K562 (cell line): ENCODE data around the gene MYCL. TPM values are rescaled to one million over a fixed set of nuclear protein-coding genes. Genes with fewer than 3 reads are reported as not detected.

Experiments used
- ARHGAP35 ChIP-seq: fragments of 450-650 bp; IDR thresholded peaks from 2 replicates; pipeline ENCODE4 v1.6.1; 2018; ENCODE audit not compliant: partially characterized antibody
- CREM ChIP-seq: IDR thresholded peaks from 2 replicates; pipeline ENCODE4 v1.6.1; 2014; ENCODE audit warnings: antibody characterized with exemption, low read depth
- CUX1 ChIP-seq: fragments of 200-800 bp; sonication (Bioruptor generic); IDR thresholded peaks from 2 replicates; pipeline ENCODE4 v1.6.1; 2016; ENCODE audit warnings: missing genetic modification characterization, missing compliant biosample characterization
- ELF2 ChIP-seq: fragments of 250-450 bp; sonication (Bioruptor Pico); IDR thresholded peaks from 2 replicates; pipeline ENCODE4 v1.5.0; 2021; ENCODE audit warnings: mild to moderate bottlenecking
- ETV5 ChIP-seq: sonication (generic); formaldehyde crosslinking; IDR thresholded peaks from 2 replicates; pipeline ENCODE4 v1.4.0; 2020; ENCODE audit warnings: low read depth, mild to moderate bottlenecking, missing genetic modification reagents
- HOXB6 ChIP-seq: fragments of 250-450 bp; sonication (Bioruptor Pico); IDR thresholded peaks from 2 replicates; pipeline ENCODE4 v1.5.1; 2022; ENCODE audit warnings: mild to moderate bottlenecking, borderline replicate concordance
- ILK ChIP-seq: fragments of 450-650 bp; IDR thresholded peaks from 2 replicates; pipeline ENCODE4 v1.6.1; 2016; ENCODE audit warnings: missing genetic modification characterization, low read depth, mild to moderate bottlenecking, missing compliant biosample characterization, moderate library complexity, borderline replicate concordance
- NFRKB ChIP-seq: fragments of 450-650 bp; IDR thresholded peaks from 2 replicates; pipeline ENCODE4 v1.6.1; 2016; ENCODE audit warnings: low read depth
- POLR2A ChIP-seq: fragments of 450-650 bp; conservative IDR thresholded peaks from 2 replicates; pipeline ENCODE4 v1.6.1; 2016
- TFAM ChIP-seq: fragments of 250-450 bp; sonication (Bioruptor Pico); conservative IDR thresholded peaks from 2 replicates; pipeline ENCODE4 v1.5.0; 2021; ENCODE audit warnings: mild to moderate bottlenecking, moderate library complexity
- THRAP3 ChIP-seq: fragments of 450-650 bp; IDR thresholded peaks from 2 replicates; pipeline ENCODE4 v1.6.1; 2016; ENCODE audit warnings: mild to moderate bottlenecking, inconsistent platforms, borderline replicate concordance
- ZNF12 ChIP-seq: sonication (generic); formaldehyde crosslinking; IDR thresholded peaks from 2 replicates; pipeline ENCODE4 v1.4.0; 2020; ENCODE audit warnings: mild to moderate bottlenecking, missing genetic modification reagents
- polyA plus RNA-seq, 8 experiments: library from polyadenylated mRNA; depleted of rRNA in 4 of 8; stranded (reverse) in 5 of 8; unstranded in 3 of 8; fragments of >200 nt; fragmentation: Nextera tagmentation in 2 of 8; fragmentation: Illumina TruSeq in 1 of 8; extraction: Ambion mirVana in 2 of 8; extraction: Trizol in 1 of 8; gene quantifications; 2 replicates each; pipeline versions ENCODE4 v1.2.1 to v1.2.3, GENCODE V29; 2011 to 2014; ENCODE audit warnings: inconsistent platforms in 1 of 8, missing spikeins in 1 of 8
- total RNA-seq, 7 experiments: library from RNA; depleted of rRNA in 6 of 7; stranded (reverse); fragments of >200 nt in 6 of 7; fragmentation: Illumina TruSeq in 2 of 7; extraction: Trizol in 2 of 7; gene quantifications; 2 replicates each; pipeline versions ENCODE4 v1.2.1 to v1.2.3, GENCODE V29; 2011 to 2021; ENCODE audit warnings: low replicate concordance in 1 of 7
- TF ChIP-seq, protein P1 (sequence below): sonication (generic); formaldehyde crosslinking; IDR thresholded peaks from 2 replicates; pipeline ENCODE4 v1.8.0; 2023; ENCODE audit warnings: mild to moderate bottlenecking, missing genetic modification reagents
- TF ChIP-seq, protein P2 (sequence below): fragments of 450-650 bp; IDR thresholded peaks from 2 replicates; pipeline ENCODE4 v1.6.1; 2017; ENCODE audit warnings: antibody characterized with exemption
- TF ChIP-seq, protein P3 (sequence below): fragments of 250-450 bp; sonication (Bioruptor Pico); IDR thresholded peaks from 2 replicates; pipeline ENCODE4 v1.4.0; 2020; ENCODE audit warnings: mild to moderate bottlenecking, moderate library complexity, borderline replicate concordance

Gene MYCL
- total and polyA plus RNA-seq, 9 of the 15 experiments (the other 6 are each of a cell fraction or from before 2014, with no cell fraction given) = 3.5 to 22.0 (median 12.8) TPM

GRCh38 chr1:39865762-39866161 lies 36.0 kb downstream of the MYCL start (continued):
- TF ChIP-seq ZNF12 = no peak
- TF ChIP-seq, protein P1, sequence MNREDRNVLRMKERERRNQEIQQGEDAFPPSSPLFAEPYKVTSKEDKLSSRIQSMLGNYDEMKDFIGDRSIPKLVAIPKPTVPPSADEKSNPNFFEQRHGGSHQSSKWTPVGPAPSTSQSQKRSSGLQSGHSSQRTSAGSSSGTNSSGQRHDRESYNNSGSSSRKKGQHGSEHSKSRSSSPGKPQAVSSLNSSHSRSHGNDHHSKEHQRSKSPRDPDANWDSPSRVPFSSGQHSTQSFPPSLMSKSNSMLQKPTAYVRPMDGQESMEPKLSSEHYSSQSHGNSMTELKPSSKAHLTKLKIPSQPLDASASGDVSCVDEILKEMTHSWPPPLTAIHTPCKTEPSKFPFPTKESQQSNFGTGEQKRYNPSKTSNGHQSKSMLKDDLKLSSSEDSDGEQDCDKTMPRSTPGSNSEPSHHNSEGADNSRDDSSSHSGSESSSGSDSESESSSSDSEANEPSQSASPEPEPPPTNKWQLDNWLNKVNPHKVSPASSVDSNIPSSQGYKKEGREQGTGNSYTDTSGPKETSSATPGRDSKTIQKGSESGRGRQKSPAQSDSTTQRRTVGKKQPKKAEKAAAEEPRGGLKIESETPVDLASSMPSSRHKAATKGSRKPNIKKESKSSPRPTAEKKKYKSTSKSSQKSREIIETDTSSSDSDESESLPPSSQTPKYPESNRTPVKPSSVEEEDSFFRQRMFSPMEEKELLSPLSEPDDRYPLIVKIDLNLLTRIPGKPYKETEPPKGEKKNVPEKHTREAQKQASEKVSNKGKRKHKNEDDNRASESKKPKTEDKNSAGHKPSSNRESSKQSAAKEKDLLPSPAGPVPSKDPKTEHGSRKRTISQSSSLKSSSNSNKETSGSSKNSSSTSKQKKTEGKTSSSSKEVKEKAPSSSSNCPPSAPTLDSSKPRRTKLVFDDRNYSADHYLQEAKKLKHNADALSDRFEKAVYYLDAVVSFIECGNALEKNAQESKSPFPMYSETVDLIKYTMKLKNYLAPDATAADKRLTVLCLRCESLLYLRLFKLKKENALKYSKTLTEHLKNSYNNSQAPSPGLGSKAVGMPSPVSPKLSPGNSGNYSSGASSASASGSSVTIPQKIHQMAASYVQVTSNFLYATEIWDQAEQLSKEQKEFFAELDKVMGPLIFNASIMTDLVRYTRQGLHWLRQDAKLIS (CRISPR knock-in tag) = no peak
- no peak for TF ChIP-seq CREM
- no peak for TF ChIP-seq HOXB6 (CRISPR knock-in tag)
- TF ChIP-seq ILK = no peak
- no peak for TF ChIP-seq ELF2 (CRISPR knock-in tag)
- no peak for TF ChIP-seq TFAM (CRISPR knock-in tag)
- TF ChIP-seq ETV5 = no peak
- TF ChIP-seq THRAP3 = peak; percentile 57; the same call in 1 of the 2 replicates
- TF ChIP-seq POLR2A = 0 out of 2 replicates have a peak, but pooled peaks have one; percentile 20
- peak; percentile 59 for TF ChIP-seq ARHGAP35
- TF ChIP-seq NFRKB = no peak
- TF ChIP-seq, protein P2, sequence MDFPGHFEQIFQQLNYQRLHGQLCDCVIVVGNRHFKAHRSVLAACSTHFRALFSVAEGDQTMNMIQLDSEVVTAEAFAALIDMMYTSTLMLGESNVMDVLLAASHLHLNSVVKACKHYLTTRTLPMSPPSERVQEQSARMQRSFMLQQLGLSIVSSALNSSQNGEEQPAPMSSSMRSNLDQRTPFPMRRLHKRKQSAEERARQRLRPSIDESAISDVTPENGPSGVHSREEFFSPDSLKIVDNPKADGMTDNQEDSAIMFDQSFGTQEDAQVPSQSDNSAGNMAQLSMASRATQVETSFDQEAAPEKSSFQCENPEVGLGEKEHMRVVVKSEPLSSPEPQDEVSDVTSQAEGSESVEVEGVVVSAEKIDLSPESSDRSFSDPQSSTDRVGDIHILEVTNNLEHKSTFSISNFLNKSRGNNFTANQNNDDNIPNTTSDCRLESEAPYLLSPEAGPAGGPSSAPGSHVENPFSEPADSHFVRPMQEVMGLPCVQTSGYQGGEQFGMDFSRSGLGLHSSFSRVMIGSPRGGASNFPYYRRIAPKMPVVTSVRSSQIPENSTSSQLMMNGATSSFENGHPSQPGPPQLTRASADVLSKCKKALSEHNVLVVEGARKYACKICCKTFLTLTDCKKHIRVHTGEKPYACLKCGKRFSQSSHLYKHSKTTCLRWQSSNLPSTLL = 0 out of 2 replicates have a peak, but pooled peaks have one; percentile 30
- TF ChIP-seq, protein P3, sequence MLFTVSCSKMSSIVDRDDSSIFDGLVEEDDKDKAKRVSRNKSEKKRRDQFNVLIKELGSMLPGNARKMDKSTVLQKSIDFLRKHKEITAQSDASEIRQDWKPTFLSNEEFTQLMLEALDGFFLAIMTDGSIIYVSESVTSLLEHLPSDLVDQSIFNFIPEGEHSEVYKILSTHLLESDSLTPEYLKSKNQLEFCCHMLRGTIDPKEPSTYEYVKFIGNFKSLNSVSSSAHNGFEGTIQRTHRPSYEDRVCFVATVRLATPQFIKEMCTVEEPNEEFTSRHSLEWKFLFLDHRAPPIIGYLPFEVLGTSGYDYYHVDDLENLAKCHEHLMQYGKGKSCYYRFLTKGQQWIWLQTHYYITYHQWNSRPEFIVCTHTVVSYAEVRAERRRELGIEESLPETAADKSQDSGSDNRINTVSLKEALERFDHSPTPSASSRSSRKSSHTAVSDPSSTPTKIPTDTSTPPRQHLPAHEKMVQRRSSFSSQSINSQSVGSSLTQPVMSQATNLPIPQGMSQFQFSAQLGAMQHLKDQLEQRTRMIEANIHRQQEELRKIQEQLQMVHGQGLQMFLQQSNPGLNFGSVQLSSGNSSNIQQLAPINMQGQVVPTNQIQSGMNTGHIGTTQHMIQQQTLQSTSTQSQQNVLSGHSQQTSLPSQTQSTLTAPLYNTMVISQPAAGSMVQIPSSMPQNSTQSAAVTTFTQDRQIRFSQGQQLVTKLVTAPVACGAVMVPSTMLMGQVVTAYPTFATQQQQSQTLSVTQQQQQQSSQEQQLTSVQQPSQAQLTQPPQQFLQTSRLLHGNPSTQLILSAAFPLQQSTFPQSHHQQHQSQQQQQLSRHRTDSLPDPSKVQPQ (CRISPR knock-in tag) = no peak
- no peak for TF ChIP-seq CUX1 (CRISPR knock-in tag)
